Activated CD8-positive, alpha-beta T cell treated with anti-CD3 and anti-CD28 coated beads for 36 hours (primary cell): ENCODE data around the gene FBXO2. TPM values are rescaled to one million over a fixed set of nuclear protein-coding genes. Genes with fewer than 3 reads are reported as not detected.

Experiments used
- ATAC-seq: fragments of 200-7000 bp; cut with Tn5 transposase; one replicate; pipeline ENCODE4 v1.10.0; 2021; ENCODE audit warnings: mild to moderate bottlenecking, moderate library complexity
- CTCF ChIA-PET: fragments of 350-600 bp; sonication (Branson Sonifier 250); formaldehyde crosslinking; loops from one replicate; lab custom pipeline; 2021; ENCODE audit warnings: antibody characterized with exemption; lab: Charles Lee
- POLR2A ChIA-PET: fragments of 350-600 bp; sonication (Branson Sonifier 250); formaldehyde crosslinking; loops from one replicate; lab custom pipeline; 2021; ENCODE audit warnings: antibody characterized with exemption; lab: Charles Lee
- DNase-seq: peaks from one replicate; pipeline ENCODE4 v3.0.0-alpha.2; 2020
- H3K27ac Mint-ChIP-seq: one replicate; pipeline ENCODE4 v1.8.0; 2021; ENCODE audit warnings: mild to moderate bottlenecking, mixed read lengths
- H3K27me3 Mint-ChIP-seq: one replicate; pipeline ENCODE4 v1.8.0; 2021; ENCODE audit warnings: mixed read lengths
- H3K36me3 Mint-ChIP-seq: one replicate; pipeline ENCODE4 v1.8.0; 2021; ENCODE audit warnings: low read depth, mixed read lengths
- H3K4me1 Mint-ChIP-seq: one replicate; pipeline ENCODE4 v1.8.0; 2021; ENCODE audit warnings: low read depth, mixed read lengths
- H3K4me3 Mint-ChIP-seq: one replicate; pipeline ENCODE4 v1.8.0; 2021; ENCODE audit warnings: mild to moderate bottlenecking, moderate library complexity, mixed read lengths
- H3K9me3 Mint-ChIP-seq: one replicate; pipeline ENCODE4 v1.8.0; 2021; ENCODE audit warnings: mixed read lengths
- intact Hi-C: fragments of 100-400 bp; cut with micrococcal nuclease; formaldehyde crosslinking; loops from one replicate; pipeline ENCODE4 v1.10.0; 2022
- total RNA-seq, 2 experiments: library from RNA; stranded (reverse); gene quantifications; one replicate each; pipeline ENCODE4 v1.2.3, GENCODE V29; 2021
- TF ChIP-seq, protein P1 (sequence below): fragments of 200-600 bp; IDR thresholded peaks from one replicate; pipeline ENCODE4 v1.8.0; 2022; ENCODE audit warnings: antibody characterized with exemption, mild to moderate bottlenecking

Gene FBXO2
- total RNA-seq, 2 experiments from 2014 or later = 1.7 to 1.9 TPM

DNA sequence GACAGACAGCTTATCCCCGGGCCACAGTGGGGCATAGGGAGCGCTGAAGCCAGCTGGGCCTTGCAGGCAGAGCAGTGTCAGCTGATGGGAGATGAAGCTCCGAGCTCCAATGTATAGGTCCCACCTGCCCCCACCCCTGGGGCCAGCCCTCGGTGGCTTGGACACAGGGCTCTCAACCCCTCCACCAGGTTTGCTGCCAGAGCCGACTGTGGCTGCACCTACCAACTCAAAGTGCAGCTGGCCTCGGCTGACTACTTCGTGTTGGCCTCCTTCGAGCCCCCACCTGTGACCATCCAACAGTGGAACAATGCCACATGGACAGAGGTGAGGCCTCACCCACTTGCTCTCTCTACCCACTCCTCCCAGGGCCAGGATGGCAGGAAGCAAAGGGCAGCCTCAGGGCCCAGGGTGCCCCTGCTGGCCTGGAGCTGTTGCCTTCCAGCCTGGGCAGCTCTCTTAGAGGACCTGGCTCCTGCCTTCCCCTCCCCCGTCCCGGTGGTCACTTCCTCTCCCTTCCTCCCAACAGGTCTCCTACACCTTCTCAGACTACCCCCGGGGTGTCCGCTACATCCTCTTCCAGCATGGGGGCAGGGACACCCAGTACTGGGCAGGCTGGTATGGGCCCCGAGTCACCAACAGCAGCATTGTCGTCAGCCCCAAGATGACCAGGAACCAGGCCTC is 19.0 kb upstream of the FBXO2 start:
- Mint-ChIP-seq H3K4me1 (no peaks in the 10 kb centered on the region), H3K36me3 (peaks cover 16% of the 10 kb centered on the region), H3K27ac (no peak overlapping the region), H3K27me3 (no peaks in the 10 kb centered on the region), H3K9me3 (no peaks in the 10 kb centered on the region), H3K4me3 (no peak overlapping the region)
- intact Hi-C loops = no loop called here
- POLR2A ChIA-PET = interaction anchor here (1.0 to 2.0 kb wide), 5 partner anchors 9 to 235 kb away, joined by 3 to 14 read pairs (median 3); partner anchors contain the start of gene FBXO6
- CTCF ChIA-PET = interaction anchor here (0.8 to 2.2 kb wide), 4 partner anchors 8 to 46 kb away, joined by 3 to 6 read pairs (median 4); partner anchors contain the start of gene FBXO6
- ATAC-seq = no peak
- DNase-seq = no peak
- TF ChIP-seq, protein P1, sequence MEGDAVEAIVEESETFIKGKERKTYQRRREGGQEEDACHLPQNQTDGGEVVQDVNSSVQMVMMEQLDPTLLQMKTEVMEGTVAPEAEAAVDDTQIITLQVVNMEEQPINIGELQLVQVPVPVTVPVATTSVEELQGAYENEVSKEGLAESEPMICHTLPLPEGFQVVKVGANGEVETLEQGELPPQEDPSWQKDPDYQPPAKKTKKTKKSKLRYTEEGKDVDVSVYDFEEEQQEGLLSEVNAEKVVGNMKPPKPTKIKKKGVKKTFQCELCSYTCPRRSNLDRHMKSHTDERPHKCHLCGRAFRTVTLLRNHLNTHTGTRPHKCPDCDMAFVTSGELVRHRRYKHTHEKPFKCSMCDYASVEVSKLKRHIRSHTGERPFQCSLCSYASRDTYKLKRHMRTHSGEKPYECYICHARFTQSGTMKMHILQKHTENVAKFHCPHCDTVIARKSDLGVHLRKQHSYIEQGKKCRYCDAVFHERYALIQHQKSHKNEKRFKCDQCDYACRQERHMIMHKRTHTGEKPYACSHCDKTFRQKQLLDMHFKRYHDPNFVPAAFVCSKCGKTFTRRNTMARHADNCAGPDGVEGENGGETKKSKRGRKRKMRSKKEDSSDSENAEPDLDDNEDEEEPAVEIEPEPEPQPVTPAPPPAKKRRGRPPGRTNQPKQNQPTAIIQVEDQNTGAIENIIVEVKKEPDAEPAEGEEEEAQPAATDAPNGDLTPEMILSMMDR = no peak

DNA sequence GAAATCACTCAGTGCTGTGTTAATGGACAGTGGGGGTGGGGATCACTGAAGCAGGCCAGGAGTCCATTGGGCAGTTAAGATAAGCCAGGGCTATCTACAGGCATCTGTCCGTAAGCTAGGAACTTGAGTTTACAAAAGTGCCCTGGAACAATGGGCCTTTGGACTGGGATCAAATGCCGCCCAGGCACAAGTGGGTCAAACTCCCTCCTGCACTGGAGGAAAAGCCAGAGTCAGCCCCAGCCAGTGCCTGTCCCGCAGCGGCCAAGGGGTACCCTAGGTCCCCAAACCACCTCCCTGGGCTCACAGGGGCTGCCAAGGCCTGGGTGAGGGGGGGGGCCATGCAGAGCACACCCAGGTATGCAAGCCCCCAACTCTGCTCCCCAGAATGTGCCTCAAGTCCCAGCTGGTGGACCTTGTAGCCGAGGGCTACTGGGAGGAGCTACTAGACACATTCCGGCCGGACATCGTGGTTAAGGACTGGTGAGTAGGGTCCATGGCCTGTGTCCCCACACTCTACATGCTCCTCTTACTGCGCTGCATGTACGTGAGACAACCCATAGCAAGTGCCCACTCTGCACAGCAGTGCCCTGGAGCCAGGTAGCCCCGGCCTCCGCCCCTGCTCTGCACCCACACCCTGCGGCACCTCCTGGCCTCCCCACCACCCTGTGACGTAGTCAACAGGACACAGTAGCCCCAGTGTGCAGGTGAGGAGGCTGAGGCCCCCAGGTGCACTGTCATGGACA is 17.5 kb upstream of the FBXO2 start:
- CTCF ChIA-PET = interaction anchor here (2.2 kb wide), 1 partner anchor 11 kb away, joined by 6 read pairs; no protein-coding TSS in a partner anchor
- no peak overlapping the region for H3K4me3 Mint-ChIP-seq
- no peak for DNase-seq
- intact Hi-C loops = no loop called here
- no peaks in the 10 kb centered on the region for H3K9me3 Mint-ChIP-seq
- H3K36me3 Mint-ChIP-seq = peaks cover 16% of the 10 kb centered on the region
- POLR2A ChIA-PET = interaction anchor here (1.1 to 2.0 kb wide), 5 partner anchors 9 to 238 kb away, joined by 3 to 8 read pairs (median 3); no protein-coding TSS in a partner anchor
- H3K27me3 Mint-ChIP-seq = no peaks in the 10 kb centered on the region
- no peak for ATAC-seq
- H3K4me1 Mint-ChIP-seq = no peaks in the 10 kb centered on the region
- TF ChIP-seq, protein P1 = no peak
- no peak overlapping the region for H3K27ac Mint-ChIP-seq

DNA sequence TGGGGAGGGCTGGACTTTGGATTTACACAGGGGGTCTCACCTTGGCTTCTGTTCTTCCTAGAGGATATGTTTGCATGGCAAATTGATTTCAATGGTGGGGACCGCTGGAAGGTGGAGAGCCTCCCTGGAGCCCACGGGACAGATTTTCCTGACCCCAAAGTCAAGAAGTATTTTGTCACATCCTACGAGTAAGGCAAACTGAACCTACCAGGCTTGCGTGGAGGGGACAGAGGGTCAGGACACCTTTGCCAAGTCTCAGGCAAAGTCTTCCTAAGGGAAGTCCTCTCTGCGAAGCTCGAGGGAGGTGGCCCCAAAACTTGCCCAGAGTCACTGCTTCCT is 16.9 kb upstream of the FBXO2 start:
- intact Hi-C loops = no loop called here
- H3K27me3 Mint-ChIP-seq = no peaks in the 10 kb centered on the region
- POLR2A ChIA-PET = interaction anchor here (1.1 to 2.0 kb wide), 4 partner anchors 9 to 239 kb away, joined by 3 to 8 read pairs (median 3); no protein-coding TSS in a partner anchor
- no peak for ATAC-seq
- TF ChIP-seq, protein P1 = no peak
- no peaks in the 10 kb centered on the region for H3K4me1 Mint-ChIP-seq
- H3K27ac Mint-ChIP-seq = no peak overlapping the region
- DNase-seq = no peak
- CTCF ChIA-PET = no interaction called here
- H3K36me3 Mint-ChIP-seq = peaks cover 16% of the 10 kb centered on the region
- H3K4me3 Mint-ChIP-seq = no peak overlapping the region
- H3K9me3 Mint-ChIP-seq = no peaks in the 10 kb centered on the region

DNA sequence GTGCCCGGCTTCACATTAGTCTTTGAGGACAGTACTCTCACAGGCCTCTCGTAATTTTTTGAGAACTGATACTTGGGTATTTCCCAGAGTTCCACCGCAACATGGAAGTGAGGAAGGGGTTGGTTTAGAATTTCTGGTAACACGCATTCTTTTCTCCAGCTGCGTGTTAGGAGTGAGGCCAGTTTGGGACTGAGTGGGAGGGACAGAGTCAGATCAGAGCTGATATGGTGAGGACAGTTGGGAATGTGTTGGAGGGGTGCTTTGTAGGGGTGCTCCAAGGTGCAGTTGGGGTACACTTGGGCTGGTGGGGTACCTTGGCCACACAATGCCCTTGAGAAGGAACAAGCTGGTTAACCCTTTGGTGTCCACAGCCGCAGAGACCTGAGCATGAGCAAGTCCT is 16.5 kb upstream of the FBXO2 start:
- Mint-ChIP-seq H3K4me3 (no peak overlapping the region), H3K36me3 (peaks cover 15% of the 10 kb centered on the region), H3K4me1 (no peaks in the 10 kb centered on the region), H3K27ac (no peak overlapping the region), H3K9me3 (no peaks in the 10 kb centered on the region), H3K27me3 (no peaks in the 10 kb centered on the region)
- TF ChIP-seq, protein P1 = no peak
- intact Hi-C loops = no loop called here
- POLR2A ChIA-PET = interaction anchor here (1.2 to 2.0 kb wide), 3 partner anchors 10 to 239 kb away, joined by 3 to 8 read pairs (median 3); no protein-coding TSS in a partner anchor
- no peak for ATAC-seq
- DNase-seq = no peak
- CTCF ChIA-PET = no interaction called here

DNA sequence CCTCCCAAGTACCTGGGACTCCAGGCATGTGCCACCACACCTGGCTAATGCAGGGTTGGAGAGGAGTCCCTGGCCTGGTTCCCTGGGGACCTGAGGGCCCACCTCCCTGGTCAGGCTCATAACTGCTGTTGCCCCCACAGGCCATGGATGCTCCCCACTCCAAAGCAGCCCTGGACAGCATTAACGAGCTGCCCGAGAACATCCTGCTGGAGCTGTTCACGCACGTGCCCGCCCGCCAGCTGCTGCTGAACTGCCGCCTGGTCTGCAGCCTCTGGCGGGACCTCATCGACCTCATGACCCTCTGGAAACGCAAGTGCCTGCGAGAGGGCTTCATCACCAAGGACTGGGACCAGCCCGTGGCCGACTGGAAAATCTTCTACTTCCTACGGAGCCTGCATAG is 14.3 kb upstream of the FBXO2 start:
- Mint-ChIP-seq H3K4me1 (no peaks in the 10 kb centered on the region), H3K4me3 (no peak overlapping the region), H3K27me3 (no peaks in the 10 kb centered on the region), H3K36me3 (peaks cover 10% of the 10 kb centered on the region), H3K9me3 (no peaks in the 10 kb centered on the region), H3K27ac (no peak overlapping the region)
- ChIA-PET POLR2A (no interaction called here), CTCF (no interaction called here)
- intact Hi-C loops = no loop called here
- no peak for DNase-seq
- ATAC-seq = no peak
- TF ChIP-seq, protein P1 = no peak
